Measurements from ENCODE around the gene OR6Q1. TPM values are rescaled to one million over a fixed set of nuclear protein-coding genes. Genes with fewer than 3 reads are reported as not detected.

Gene OR6Q1
- total RNA-seq, 1 experiment from 2014 or later: not detected

- ChIA-PET POLR2A (no interaction called here), CTCF (interaction anchor here (1.0 to 1.6 kb wide), 2 partner anchors 33 to 496 kb away, joined by 3 read pairs; no protein-coding TSS in a partner anchor)
- Mint-ChIP-seq H3K27me3 (ENCODE audit: low read depth) (peaks cover 3% of the 10 kb centered on the region; the same call in 1 of the 2 replicates), H3K9me3 (no peaks in the 10 kb centered on the region; the same call in 1 of the 2 replicates), H3K27ac (no peak overlapping the region), H3K36me3 (no peaks in the 10 kb centered on the region), H3K4me1 (no peaks in the 10 kb centered on the region), H3K4me3 (no peak overlapping the region)
- DNase-seq (ENCODE audit: low spot score) (no peak), ATAC-seq (no peak)
- TF ChIP-seq HMGXB4 (CRISPR knock-in tag; IDR thresholded peaks at IDR 0.05) (no peak), IRF1 (CRISPR knock-in tag; IDR thresholded peaks at IDR 0.05) (no peak), FOXK1 (CRISPR knock-in tag; IDR thresholded peaks at IDR 0.05) (no peak), GTF2I (CRISPR knock-in tag; conservative IDR thresholded peaks at IDR 0.05) (no peak), JAZF1 (CRISPR knock-in tag; IDR thresholded peaks at IDR 0.05) (no peak), MXD4 (CRISPR knock-in tag; IDR thresholded peaks at IDR 0.05; ENCODE audit: borderline replicate concordance) (no peak), KAT7 (CRISPR knock-in tag; IDR thresholded peaks at IDR 0.05; ENCODE audit: borderline replicate concordance) (no peak), NR1H2 (CRISPR knock-in tag; IDR thresholded peaks at IDR 0.05) (no peak), FOXP1 (CRISPR knock-in tag; IDR thresholded peaks at IDR 0.05; ENCODE audit: borderline replicate concordance) (no peak), ZNF396 (CRISPR knock-in tag; IDR thresholded peaks at IDR 0.05; ENCODE audit: borderline replicate concordance) (no peak), ZNF532 (CRISPR knock-in tag; IDR thresholded peaks at IDR 0.05; ENCODE audit: borderline replicate concordance) (no peak), USF2 (CRISPR knock-in tag; IDR thresholded peaks at IDR 0.05) (no peak), ZBTB21 (CRISPR knock-in tag; IDR thresholded peaks at IDR 0.05; ENCODE audit: borderline replicate concordance) (no peak), SMAD4 (CRISPR knock-in tag; IDR thresholded peaks at IDR 0.05) (no peak), ESRRA (CRISPR knock-in tag; IDR thresholded peaks at IDR 0.05; ENCODE audit: borderline replicate concordance) (no peak), ETV6 (CRISPR knock-in tag; IDR thresholded peaks at IDR 0.05) (no peak), CREB1 (CRISPR knock-in tag; IDR thresholded peaks at IDR 0.05) (no peak), TCF7 (CRISPR knock-in tag; IDR thresholded peaks at IDR 0.05; ENCODE audit: low read depth) (no peak)
Observed at GRCh38 chr11:58027341-58027740, 3.4 kb upstream of the OR6Q1 start.

- H3K4me3 Mint-ChIP-seq: no peak overlapping the region
- ChIA-PET POLR2A (no interaction called here), CTCF (no interaction called here)
- no peaks in the 10 kb centered on the region for H3K4me1 Mint-ChIP-seq
- H3K27me3 Mint-ChIP-seq (ENCODE audit: low read depth): peaks cover 3% of the 10 kb centered on the region; the same call in 1 of the 2 replicates
- ATAC-seq: no peak
- peaks cover 11% of the 10 kb centered on the region for H3K9me3 Mint-ChIP-seq
- H3K27ac Mint-ChIP-seq: no peak overlapping the region
- no peak for DNase-seq (ENCODE audit: low spot score)
- H3K36me3 Mint-ChIP-seq: no peaks in the 10 kb centered on the region
- TF ChIP-seq ATF6 (CRISPR knock-in tag; IDR thresholded peaks at IDR 0.05): no peak
- TF ChIP-seq NR3C1 (CRISPR knock-in tag; conservative IDR thresholded peaks at IDR 0.05; ENCODE audit: low read depth): no peak
- no peak for TF ChIP-seq CTCF (IDR thresholded peaks at IDR 0.05)
- TF ChIP-seq ZNF416 (CRISPR knock-in tag; IDR thresholded peaks at IDR 0.05): no peak
- no peak for TF ChIP-seq OVOL2 (CRISPR knock-in tag; IDR thresholded peaks at IDR 0.05; ENCODE audit: borderline replicate concordance)
- no peak for TF ChIP-seq GABPB1 (CRISPR knock-in tag; IDR thresholded peaks at IDR 0.05)
Observed at GRCh38 chr11:58028687-58029411, 1.9 kb upstream of the OR6Q1 start.

Data from WTC11 (cell line).